HEK293 (cell line): ENCODE data around the gene RPL27.

Experiments
- GFI1B ChIP-seq: fragments of 450-650 bp; formaldehyde crosslinking; IDR thresholded peaks from 2 replicates; pipeline ENCODE4 v1.5.1; 2016; ENCODE audit warnings: missing biosample characterization, missing genetic modification characterization
- HOXC10 ChIP-seq: sonication (generic); formaldehyde crosslinking; IDR thresholded peaks from 2 replicates; pipeline ENCODE4 v1.8.1; 2023; ENCODE audit warnings: mild to moderate bottlenecking, missing genetic modification reagents
- KLF8 ChIP-seq: fragments of 450-650 bp; formaldehyde crosslinking; IDR thresholded peaks from 2 replicates; pipeline ENCODE4 v1.5.1; 2016; ENCODE audit warnings: missing biosample characterization, missing genetic modification characterization
- KLF9 ChIP-seq: fragments of 450-650 bp; formaldehyde crosslinking; IDR thresholded peaks from 2 replicates; pipeline ENCODE4 v1.5.1; 2016; ENCODE audit warnings: missing biosample characterization, missing genetic modification characterization, low read depth
- OSR2 ChIP-seq: fragments of 450-650 bp; formaldehyde crosslinking; IDR thresholded peaks from 2 replicates; pipeline ENCODE4 v1.5.1; 2016; ENCODE audit warnings: missing biosample characterization, missing genetic modification characterization
- OVOL3 ChIP-seq: fragments of 450-650 bp; formaldehyde crosslinking; IDR thresholded peaks from 2 replicates; pipeline ENCODE4 v1.5.1; 2016; ENCODE audit warnings: missing biosample characterization, missing genetic modification characterization
- SCRT2 ChIP-seq: fragments of 450-650 bp; formaldehyde crosslinking; IDR thresholded peaks from 2 replicates; pipeline ENCODE4 v1.5.1; 2016; ENCODE audit warnings: missing biosample characterization, missing genetic modification characterization
- SP7 ChIP-seq: fragments of 450-650 bp; formaldehyde crosslinking; IDR thresholded peaks from 2 replicates; pipeline ENCODE4 v1.5.1; 2016; ENCODE audit warnings: missing biosample characterization, missing genetic modification characterization
- ZBTB48 ChIP-seq: fragments of 450-650 bp; formaldehyde crosslinking; IDR thresholded peaks from 2 replicates; pipeline ENCODE4 v1.5.1; 2016; ENCODE audit warnings: missing biosample characterization, missing genetic modification characterization
- ZNF146 ChIP-seq: fragments of 450-650 bp; formaldehyde crosslinking; IDR thresholded peaks from 2 replicates; pipeline ENCODE4 v1.5.1; 2016; ENCODE audit warnings: missing biosample characterization, missing genetic modification characterization
- ZNF16 ChIP-seq: fragments of 450-650 bp; formaldehyde crosslinking; IDR thresholded peaks from 2 replicates; pipeline ENCODE4 v1.5.1; 2016; ENCODE audit warnings: low read depth, missing biosample characterization, missing genetic modification characterization
- ZNF175 ChIP-seq: fragments of 450-650 bp; formaldehyde crosslinking; IDR thresholded peaks from 2 replicates; pipeline ENCODE4 v1.5.1; 2016; ENCODE audit warnings: missing biosample characterization, missing genetic modification characterization
- ZNF211 ChIP-seq: fragments of 450-650 bp; formaldehyde crosslinking; IDR thresholded peaks from 2 replicates; pipeline ENCODE4 v1.5.1; 2016; ENCODE audit warnings: low read depth, missing biosample characterization, missing genetic modification characterization
- ZNF324 ChIP-seq: fragments of 450-650 bp; formaldehyde crosslinking; IDR thresholded peaks from 2 replicates; pipeline ENCODE4 v1.5.1; 2016; ENCODE audit warnings: missing biosample characterization, missing genetic modification characterization
- ZNF394 ChIP-seq: fragments of 450-650 bp; formaldehyde crosslinking; IDR thresholded peaks from 2 replicates; pipeline ENCODE4 v1.5.1; 2016; ENCODE audit warnings: missing biosample characterization, missing genetic modification characterization, mild to moderate bottlenecking, moderate library complexity, borderline replicate concordance
- ZNF404 ChIP-seq: fragments of 450-650 bp; formaldehyde crosslinking; IDR thresholded peaks from 2 replicates; pipeline ENCODE4 v1.5.1; 2017; ENCODE audit warnings: missing biosample characterization, missing genetic modification characterization
- ZNF561 ChIP-seq: fragments of 450-650 bp; IDR thresholded peaks from 2 replicates; pipeline ENCODE4 v1.5.1; 2018; ENCODE audit warnings: missing biosample characterization, missing genetic modification characterization, borderline replicate concordance
- ZNF596 ChIP-seq: fragments of 450-650 bp; IDR thresholded peaks from 2 replicates; pipeline ENCODE4 v1.5.0; 2018; ENCODE audit warnings: missing biosample characterization, mild to moderate bottlenecking, missing genetic modification characterization, moderate library complexity
- ZNF600 ChIP-seq: fragments of 450-650 bp; formaldehyde crosslinking; IDR thresholded peaks from 2 replicates; pipeline ENCODE4 v1.5.1; 2016; ENCODE audit warnings: missing biosample characterization, missing genetic modification characterization
- ZNF777 ChIP-seq: fragments of 450-650 bp; formaldehyde crosslinking; IDR thresholded peaks from 2 replicates; pipeline ENCODE4 v1.5.1; 2017; ENCODE audit warnings: missing biosample characterization, missing genetic modification characterization, borderline replicate concordance
- ZNF837 ChIP-seq: fragments of 450-650 bp; formaldehyde crosslinking; IDR thresholded peaks from 2 replicates; pipeline ENCODE4 v1.5.1; 2016; ENCODE audit warnings: missing biosample characterization, missing genetic modification characterization
- ZSCAN30 ChIP-seq: fragments of 450-650 bp; IDR thresholded peaks from 2 replicates; pipeline ENCODE4 v1.5.1; 2018; ENCODE audit warnings: missing biosample characterization, mild to moderate bottlenecking, missing genetic modification characterization, moderate library complexity
- ZXDB ChIP-seq: fragments of 450-650 bp; formaldehyde crosslinking; IDR thresholded peaks from 2 replicates; pipeline ENCODE4 v1.5.1; 2016; ENCODE audit warnings: missing biosample characterization, missing genetic modification characterization
- TF ChIP-seq, protein P1 (sequence below): fragments of 450-650 bp; formaldehyde crosslinking; IDR thresholded peaks from 2 replicates; pipeline ENCODE4 v1.5.1; 2016; ENCODE audit warnings: missing biosample characterization, missing genetic modification characterization
- TF ChIP-seq, protein P2 (sequence below): fragments of 450-650 bp; formaldehyde crosslinking; IDR thresholded peaks from 2 replicates; pipeline ENCODE4 v1.5.1; 2016; ENCODE audit warnings: missing biosample characterization, missing genetic modification characterization
- TF ChIP-seq, protein P3 (sequence below): fragments of 450-650 bp; formaldehyde crosslinking; optimal IDR thresholded peaks from 2 replicates; pipeline ENCODE3; 2016; ENCODE audit warnings: missing biosample characterization, mild to moderate bottlenecking, missing genetic modification characterization
- TF ChIP-seq, protein P4 (sequence below): fragments of 450-650 bp; formaldehyde crosslinking; IDR thresholded peaks from 2 replicates; pipeline ENCODE4 v1.5.1; 2016; ENCODE audit warnings: missing biosample characterization, missing genetic modification characterization
- TF ChIP-seq, protein P5 (sequence below): fragments of 450-650 bp; formaldehyde crosslinking; IDR thresholded peaks from 2 replicates; pipeline ENCODE4 v1.5.1; 2016; ENCODE audit warnings: missing biosample characterization, missing genetic modification characterization
- TF ChIP-seq, protein P6 (sequence below): IDR thresholded peaks from 2 replicates; pipeline ENCODE4 v1.6.1; 2011; ENCODE audit warnings: mild to moderate bottlenecking, low read depth, low read length, borderline replicate concordance
- TF ChIP-seq, protein P7 (sequence below): fragments of 450-650 bp; formaldehyde crosslinking; IDR thresholded peaks from 2 replicates; pipeline ENCODE4 v1.5.1; 2016; ENCODE audit warnings: missing biosample characterization, missing genetic modification characterization

Gene RPL27

DNA sequence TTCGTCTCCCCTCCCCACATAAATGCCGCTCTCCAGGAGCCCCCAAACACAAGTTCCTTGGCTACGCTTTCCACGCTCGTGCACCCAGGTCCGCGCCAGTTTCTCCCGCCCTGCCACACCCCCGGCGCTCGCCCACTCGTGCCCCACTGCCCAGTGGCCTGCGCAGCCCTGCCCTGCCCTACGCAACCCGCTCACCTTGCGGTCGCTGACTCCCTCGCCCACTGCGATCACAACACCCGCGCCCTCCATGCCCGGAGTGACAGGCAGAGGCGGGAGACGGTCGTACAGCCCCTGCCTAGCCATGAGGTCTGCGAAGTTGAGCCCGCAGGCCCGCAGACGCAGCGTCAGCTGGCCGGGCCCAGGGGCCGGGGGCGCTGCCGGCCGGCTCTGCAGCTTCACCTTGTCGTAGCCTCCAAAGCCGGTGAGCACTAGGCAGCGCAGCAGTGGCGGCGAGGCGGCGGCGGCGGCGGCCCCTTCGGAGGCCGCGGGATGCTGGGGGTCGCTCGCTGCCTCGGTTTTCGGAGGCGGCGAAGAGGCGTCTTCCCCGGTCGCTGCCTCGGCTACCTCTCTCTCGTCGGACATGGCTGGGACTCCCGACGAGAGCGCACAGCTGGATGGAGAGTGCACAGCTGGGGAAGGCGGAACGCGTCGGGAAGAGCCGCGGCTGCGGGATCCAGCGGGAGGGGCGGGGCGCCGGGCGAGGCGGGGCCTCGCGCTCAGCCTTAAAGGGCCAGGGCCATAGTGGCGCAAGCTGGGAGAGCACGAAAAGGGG, 23.7 kb downstream of the RPL27 start, which contains the start of gene VAT1 (continued):
- TF ChIP-seq, protein P1, sequence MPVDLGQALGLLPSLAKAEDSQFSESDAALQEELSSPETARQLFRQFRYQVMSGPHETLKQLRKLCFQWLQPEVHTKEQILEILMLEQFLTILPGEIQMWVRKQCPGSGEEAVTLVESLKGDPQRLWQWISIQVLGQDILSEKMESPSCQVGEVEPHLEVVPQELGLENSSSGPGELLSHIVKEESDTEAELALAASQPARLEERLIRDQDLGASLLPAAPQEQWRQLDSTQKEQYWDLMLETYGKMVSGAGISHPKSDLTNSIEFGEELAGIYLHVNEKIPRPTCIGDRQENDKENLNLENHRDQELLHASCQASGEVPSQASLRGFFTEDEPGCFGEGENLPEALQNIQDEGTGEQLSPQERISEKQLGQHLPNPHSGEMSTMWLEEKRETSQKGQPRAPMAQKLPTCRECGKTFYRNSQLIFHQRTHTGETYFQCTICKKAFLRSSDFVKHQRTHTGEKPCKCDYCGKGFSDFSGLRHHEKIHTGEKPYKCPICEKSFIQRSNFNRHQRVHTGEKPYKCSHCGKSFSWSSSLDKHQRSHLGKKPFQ (tag by site-specific recombination), result no peak
- TF ChIP-seq ZNF837 (tag by site-specific recombination) (no peak), ZBTB48 (tag by site-specific recombination) (peak; percentile 65), KLF8 (tag by site-specific recombination) (peak; percentile 85), ZNF146 (tag by site-specific recombination) (no peak), ZNF600 (tag by site-specific recombination) (peak; percentile 97), ZNF324 (tag by site-specific recombination) (0 out of 2 replicates have a peak, but pooled peaks have one; percentile 13), ZNF394 (peak; percentile 64; the same call in 1 of the 2 replicates), HOXC10 (no peak), ZNF211 (tag by site-specific recombination) (no peak), SCRT2 (no peak), ZNF16 (tag by site-specific recombination) (no peak), OSR2 (no peak), ZNF561 (tag by site-specific recombination) (peak; percentile 59; the same call in 1 of the 2 replicates), GFI1B (tag by site-specific recombination) (no peak), SP7 (tag by site-specific recombination) (peak; percentile 66; the same call in 1 of the 2 replicates), ZSCAN30 (0 out of 2 replicates have a peak, but pooled peaks have one; percentile 45), ZNF777 (tag by site-specific recombination) (peak; percentile 47; the same call in 1 of the 2 replicates), ZNF404 (no peak), ZXDB (tag by site-specific recombination) (peak; percentile 66; the same call in 1 of the 2 replicates), ZNF175 (tag by site-specific recombination) (no peak), ZNF596 (tag by site-specific recombination) (peak; percentile 78), KLF9 (peak; percentile 71), OVOL3 (no peak)
- TF ChIP-seq, protein P2, sequence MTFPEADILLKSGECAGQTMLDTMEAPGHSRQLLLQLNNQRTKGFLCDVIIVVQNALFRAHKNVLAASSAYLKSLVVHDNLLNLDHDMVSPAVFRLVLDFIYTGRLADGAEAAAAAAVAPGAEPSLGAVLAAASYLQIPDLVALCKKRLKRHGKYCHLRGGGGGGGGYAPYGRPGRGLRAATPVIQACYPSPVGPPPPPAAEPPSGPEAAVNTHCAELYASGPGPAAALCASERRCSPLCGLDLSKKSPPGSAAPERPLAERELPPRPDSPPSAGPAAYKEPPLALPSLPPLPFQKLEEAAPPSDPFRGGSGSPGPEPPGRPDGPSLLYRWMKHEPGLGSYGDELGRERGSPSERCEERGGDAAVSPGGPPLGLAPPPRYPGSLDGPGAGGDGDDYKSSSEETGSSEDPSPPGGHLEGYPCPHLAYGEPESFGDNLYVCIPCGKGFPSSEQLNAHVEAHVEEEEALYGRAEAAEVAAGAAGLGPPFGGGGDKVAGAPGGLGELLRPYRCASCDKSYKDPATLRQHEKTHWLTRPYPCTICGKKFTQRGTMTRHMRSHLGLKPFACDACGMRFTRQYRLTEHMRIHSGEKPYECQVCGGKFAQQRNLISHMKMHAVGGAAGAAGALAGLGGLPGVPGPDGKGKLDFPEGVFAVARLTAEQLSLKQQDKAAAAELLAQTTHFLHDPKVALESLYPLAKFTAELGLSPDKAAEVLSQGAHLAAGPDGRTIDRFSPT, result peak; percentile 97
- TF ChIP-seq, protein P3, sequence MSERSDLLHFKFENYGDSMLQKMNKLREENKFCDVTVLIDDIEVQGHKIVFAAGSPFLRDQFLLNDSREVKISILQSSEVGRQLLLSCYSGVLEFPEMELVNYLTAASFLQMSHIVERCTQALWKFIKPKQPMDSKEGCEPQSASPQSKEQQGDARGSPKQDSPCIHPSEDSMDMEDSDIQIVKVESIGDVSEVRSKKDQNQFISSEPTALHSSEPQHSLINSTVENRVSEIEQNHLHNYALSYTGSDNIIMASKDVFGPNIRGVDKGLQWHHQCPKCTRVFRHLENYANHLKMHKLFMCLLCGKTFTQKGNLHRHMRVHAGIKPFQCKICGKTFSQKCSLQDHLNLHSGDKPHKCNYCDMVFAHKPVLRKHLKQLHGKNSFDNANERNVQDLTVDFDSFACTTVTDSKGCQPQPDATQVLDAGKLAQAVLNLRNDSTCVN (tag by site-specific recombination), result peak; percentile 90
- TF ChIP-seq, protein P4, sequence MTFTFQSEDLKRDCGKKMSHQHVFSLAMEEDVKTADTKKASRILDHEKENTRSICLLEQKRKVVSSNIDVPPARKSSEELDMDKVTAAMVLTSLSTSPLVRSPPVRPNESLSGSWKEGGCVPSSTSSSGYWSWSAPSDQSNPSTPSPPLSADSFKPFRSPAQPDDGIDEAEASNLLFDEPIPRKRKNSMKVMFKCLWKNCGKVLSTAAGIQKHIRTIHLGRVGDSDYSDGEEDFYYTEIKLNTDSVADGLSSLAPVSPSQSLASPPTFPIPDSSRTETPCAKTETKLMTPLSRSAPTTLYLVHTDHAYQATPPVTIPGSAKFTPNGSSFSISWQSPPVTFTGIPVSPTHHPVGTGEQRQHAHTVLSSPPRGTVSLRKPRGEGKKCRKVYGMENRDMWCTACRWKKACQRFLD (tag by site-specific recombination), result peak; percentile 97
- TF ChIP-seq, protein P5, sequence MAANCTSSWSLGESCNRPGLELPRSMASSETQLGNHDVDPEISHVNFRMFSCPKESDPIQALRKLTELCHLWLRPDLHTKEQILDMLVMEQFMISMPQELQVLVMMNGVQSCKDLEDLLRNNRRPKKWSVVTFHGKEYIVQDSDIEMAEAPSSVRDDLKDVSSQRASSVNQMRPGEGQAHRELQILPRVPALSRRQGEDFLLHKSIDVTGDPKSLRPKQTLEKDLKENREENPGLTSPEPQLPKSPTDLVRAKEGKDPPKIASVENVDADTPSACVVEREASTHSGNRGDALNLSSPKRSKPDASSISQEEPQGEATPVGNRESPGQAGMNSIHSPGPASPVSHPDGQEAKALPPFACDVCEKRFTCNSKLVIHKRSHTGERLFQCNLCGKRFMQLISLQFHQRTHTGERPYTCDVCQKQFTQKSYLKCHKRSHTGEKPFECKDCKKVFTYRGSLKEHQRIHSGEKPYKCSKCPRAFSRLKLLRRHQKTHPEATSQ, result peak; percentile 27; the same call in 1 of the 2 replicates
- TF ChIP-seq, protein P6, sequence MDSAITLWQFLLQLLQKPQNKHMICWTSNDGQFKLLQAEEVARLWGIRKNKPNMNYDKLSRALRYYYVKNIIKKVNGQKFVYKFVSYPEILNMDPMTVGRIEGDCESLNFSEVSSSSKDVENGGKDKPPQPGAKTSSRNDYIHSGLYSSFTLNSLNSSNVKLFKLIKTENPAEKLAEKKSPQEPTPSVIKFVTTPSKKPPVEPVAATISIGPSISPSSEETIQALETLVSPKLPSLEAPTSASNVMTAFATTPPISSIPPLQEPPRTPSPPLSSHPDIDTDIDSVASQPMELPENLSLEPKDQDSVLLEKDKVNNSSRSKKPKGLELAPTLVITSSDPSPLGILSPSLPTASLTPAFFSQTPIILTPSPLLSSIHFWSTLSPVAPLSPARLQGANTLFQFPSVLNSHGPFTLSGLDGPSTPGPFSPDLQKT, result no peak
- TF ChIP-seq, protein P7, sequence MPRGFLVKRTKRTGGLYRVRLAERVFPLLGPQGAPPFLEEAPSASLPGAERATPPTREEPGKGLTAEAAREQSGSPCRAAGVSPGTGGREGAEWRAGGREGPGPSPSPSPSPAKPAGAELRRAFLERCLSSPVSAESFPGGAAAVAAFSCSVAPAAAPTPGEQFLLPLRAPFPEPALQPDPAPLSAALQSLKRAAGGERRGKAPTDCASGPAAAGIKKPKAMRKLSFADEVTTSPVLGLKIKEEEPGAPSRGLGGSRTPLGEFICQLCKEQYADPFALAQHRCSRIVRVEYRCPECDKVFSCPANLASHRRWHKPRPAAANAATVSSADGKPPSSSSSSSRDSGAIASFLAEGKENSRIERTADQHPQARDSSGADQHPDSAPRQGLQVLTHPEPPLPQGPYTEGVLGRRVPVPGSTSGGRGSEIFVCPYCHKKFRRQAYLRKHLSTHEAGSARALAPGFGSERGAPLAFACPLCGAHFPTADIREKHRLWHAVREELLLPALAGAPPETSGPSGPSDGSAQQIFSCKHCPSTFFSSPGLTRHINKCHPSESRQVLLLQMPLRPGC (tag by site-specific recombination), result peak; percentile 13; the same call in 1 of the 2 replicates
